NOMO-1 treated with dmso at 0.1 percent for 144 hours (cell line): ENCODE data around the gene LRRC27.
A peak's percentile ranks its signal among the peaks of the same experiment; 100 is the strongest.

ENCODE experiments used
- DNase-seq: peaks from one replicate; lab custom pipeline; 2025; ENCODE audit not compliant: unreplicated experiment; lab: John Stamatoyannopoulos, UW

LRRC27 gene

GRCh38 chr10:132389433-132390169 is 57.6 kb downstream of the LRRC27 start:
- no peak for DNase-seq

DNA sequence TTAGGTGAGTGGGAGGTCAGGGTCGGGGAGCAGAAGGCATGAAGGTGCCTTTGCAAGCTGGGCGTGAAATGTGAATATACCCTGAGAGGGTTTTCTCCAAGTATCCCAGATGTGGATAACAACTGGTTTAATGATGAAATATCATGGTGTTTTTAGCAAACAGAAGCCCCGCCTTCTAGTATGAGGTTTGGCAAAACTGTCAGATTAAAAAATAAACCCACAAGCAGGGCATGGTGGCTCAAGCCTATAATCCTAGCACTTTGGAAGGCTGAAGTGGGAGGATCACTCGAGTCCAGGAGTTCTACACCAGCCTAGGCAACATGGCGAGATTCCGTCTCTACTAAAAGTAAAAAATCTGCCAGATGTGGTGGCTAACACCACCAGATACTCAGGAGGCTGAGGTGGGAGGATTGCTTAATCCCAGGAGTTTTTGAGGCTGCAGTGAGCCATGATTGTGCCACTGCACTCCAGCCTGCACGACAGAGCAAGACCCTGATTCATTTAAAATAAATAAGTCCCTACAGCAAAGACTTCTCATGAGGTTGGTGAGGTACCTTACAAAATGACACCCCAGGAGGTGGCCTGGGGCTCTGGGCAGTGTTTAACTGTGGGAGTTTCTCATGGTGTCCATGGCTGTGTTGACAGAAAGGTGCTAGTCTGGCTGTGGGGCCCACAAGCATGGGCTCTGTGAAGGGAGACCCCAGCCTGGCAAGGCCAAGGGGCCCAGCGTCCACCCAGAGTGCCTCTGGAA is 58.4 kb downstream of the LRRC27 start:
- no peak for DNase-seq

DNA sequence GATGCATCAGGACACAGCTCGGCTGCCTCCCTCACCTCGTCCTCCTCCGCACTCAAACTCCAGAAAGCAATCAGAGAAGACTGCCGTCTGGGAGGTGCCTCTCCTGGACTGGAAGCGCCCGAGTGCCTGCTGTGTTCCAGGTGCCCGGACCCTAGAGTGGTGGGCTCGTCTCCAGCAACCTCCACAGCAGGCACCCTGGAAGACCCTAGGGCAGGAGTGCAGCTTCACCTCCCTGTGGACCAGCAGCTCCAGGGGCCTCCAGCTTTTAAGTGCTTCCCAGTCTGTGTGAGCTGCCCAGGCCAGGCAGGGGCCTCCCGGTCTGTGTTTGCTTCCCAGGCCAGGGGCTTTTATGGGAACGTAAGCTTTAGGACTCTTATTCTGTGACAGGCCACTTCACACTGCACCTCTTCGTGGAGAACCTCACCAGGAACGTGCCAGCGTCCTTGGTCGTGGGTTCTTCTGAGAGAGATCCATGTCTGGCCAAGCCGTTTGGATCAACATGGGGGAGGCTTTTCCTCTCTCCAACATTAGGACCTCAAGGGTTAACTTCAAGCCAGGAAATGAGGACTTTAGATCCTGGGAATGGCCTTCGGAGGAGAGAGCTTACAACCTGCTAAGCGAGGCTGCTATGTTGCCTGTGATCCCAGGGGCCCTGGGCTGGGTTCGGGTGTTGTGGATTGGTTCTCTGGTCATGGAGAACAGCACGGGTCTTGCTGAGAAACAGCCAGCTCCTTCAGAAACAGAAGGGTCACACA is 59.1 kb downstream of the LRRC27 start:
- no peak for DNase-seq

DNA sequence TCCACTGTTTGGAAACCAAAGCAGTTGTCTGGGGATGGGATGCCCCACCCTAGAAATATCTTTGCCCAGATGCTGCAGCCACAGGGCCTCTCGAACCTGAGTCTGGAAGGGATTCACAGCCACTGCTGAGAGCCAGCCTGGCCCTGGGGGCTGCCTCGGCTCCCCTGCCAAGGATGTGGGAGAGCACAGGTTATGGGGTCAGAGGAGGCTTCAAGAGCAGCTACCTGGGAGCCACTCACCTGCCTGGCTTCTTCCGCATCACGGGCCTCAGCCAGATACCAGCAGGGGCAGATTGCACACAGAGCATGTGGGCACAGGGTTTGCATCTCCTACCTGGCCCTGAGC is 59.7 kb downstream of the LRRC27 start:
- DNase-seq: no peak

DNA sequence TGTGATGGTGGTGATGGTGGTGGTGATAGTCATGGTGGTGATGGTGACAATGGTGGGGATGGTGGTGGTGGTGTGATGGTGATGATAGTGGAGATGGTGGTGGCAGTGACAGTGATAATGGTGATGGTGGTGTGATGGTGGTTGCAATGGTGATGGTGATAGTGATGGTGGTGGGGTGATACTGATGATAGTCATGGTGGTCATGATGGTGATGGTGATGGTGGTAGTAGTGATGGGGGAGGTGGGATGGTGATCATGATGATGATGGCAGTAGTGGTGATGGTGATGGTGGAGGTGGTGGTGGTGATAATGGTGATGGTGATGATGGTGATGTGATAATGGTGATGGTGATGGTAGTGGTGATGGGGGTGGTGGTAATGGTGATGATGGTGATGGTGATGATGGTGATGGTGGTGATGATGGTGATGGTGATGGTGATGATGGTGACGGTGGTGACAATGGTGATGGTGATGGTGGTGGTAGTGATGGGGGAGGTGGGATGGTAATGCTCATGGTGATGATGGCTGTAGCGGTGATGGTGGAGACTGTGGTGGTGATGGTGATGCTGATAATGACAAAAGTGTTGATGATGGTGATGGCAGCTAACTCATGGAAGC is 60.3 kb downstream of the LRRC27 start:
- DNase-seq: no peak

DNA sequence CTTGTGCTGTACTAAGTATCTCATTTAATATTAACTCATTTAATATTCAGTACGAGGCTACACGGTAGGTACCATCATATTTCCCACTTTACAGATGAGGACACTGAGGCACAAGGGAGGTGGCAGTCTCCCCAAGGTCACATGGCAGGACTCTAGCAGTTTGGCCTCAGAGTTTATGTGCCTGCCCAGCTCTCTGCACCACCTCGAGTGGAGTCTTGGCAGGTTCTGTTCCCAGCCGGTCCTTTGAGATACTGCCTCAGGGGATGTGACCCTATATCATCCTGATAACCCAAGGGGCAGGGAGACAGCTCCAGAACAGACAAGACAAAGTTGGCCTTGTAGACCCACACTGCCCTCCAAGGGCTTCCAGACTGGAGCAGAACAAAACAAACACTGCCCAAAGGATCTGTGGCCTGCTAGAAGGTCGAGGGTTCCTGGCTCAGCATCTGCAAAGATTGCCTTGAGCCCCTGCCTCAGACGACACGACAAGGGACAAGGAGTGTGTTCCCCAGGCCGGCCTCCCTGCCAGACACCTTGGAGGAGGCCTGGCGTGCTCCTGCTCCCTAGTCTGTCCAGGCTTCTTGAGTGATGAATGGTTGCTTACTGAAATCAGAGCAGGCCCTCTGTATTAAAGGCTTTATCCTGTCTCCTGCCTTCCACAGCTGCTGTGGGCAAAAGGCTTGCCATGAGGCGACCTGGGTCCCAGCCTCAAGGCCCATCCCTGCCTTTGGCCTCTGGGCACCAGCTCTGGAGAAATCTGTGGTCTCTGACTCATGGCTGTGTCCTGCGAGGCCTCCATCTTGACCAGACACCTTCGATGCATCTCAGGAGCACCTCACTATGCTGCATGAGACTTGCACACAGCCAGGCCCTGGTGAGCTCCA is 61.1 kb downstream of the LRRC27 start:
- no peak for DNase-seq

GRCh38 chr10:132393695-132394181 is 61.7 kb downstream of the LRRC27 start:
- DNase-seq: no peak

GRCh38 chr10:132394201-132394811 is 62.3 kb downstream of the LRRC27 start:
- no peak for DNase-seq

- DNase-seq: no peak
Measured at GRCh38 chr10:132394936-132395703, 63.1 kb downstream of the LRRC27 start.

DNA sequence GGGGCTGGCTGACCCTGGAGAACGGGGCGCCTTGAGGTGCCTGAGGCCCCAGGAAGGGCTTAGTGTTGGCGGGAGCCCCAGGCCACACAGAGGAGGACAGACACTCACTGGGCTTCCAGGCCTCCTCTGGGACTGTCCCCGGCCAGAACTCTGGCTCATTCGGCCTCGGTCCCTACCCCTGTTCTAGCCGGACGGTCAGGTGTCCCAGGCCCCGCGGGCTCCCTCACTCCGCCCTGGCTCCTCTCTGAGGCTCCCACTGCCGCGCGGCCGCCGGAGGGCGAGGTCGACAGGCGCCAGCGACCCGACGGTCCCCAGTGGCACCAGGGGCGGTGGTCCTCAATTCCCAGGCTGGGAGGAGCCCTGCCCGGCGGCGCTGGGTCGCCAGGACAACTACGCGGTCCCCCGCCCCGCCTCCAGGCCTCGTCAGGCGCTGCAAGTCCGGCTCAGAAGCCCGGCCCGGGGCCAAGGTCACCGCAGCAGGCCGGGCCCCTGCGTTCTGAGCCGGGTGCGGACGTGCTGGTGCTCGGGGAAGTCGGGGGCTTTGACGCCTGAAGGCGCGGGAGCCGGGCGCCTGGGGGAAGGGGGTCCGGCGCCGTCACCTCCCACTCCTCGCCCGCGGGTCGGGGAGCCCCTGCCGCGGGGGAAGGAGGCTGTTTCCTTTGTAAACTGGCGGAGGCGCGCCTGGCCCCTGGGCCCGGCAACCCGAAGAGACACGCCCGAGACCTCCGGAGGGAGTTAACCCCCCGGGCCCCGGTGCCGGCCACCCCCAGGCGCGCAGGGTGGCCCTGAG is 63.9 kb downstream of the LRRC27 start:
- no peak for DNase-seq

DNA sequence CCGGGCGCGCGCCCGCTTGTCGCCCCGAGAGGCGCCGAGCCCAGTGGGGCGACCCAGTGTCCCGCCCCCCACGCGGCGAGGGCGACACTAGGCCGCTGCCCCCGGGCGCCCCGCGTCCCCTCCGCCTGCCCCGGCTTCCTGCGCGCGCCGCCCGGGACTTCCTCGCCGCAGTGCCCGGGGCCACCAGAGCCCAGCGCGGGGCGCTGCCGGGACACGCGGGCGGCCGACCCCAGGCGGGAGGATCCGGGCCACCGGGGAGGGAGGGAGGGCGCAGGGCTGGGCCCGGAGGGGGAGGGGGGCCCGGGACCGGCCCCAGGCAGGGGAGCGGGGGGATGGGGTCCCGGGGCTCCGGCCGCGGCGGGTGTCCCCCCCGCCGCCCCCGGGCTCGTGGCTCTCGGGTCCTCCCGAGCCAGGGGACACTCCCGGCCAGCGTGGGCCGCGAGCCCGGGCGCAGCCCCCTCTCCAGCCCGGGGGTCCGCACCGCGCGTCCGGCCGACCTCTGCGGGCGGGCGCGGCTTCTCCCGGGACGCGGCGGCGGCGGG is 64.6 kb downstream of the LRRC27 start:
- DNase-seq: peak; percentile 45

GRCh38 chr10:132397036-132397541 is 65.1 kb downstream of the LRRC27 start, which contains the start of gene PWWP2B:
Gene PWWP2B, plus strand, starts transcription at chr10:132397200. Its CDS starts 27 bp downstream, at chr10:132397227.
- peak; percentile 35 for DNase-seq

GRCh38 chr10:132397671-132398565 is 65.9 kb downstream of the LRRC27 start:
- no peak for DNase-seq

DNA sequence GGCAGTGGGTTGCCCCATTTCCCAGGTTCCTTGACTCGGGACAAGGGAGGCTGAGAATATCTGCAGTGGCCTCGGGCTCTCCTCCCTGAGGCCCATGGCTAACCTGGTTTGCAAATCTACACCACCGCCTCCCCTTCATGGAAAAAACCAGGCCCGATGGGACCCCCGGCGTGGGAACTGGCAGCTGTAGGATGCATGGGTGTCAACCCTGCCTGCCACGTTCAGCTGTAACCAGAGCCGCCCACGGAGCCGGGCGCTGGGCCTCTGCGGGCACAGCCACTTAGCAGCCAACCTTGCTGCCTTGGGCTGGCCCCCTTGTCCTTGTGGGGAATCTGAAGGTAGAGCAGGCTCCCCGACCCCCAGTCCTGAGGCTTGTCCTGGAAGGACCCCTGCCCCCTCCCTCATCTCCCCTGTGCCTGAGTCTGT is 66.6 kb downstream of the LRRC27 start:
- DNase-seq: no peak

- no peak for DNase-seq
Measured at GRCh38 chr10:132399117-132400035, 67.4 kb downstream of the LRRC27 start.
